ENCODE results near the gene SGPL1.
"Not testable (repeated sequence)": the region's sequence is repeated elsewhere in the genome, so short reads cannot be mapped to it uniquely, and the experiment has no call there.

SGPL1 gene, protein sequence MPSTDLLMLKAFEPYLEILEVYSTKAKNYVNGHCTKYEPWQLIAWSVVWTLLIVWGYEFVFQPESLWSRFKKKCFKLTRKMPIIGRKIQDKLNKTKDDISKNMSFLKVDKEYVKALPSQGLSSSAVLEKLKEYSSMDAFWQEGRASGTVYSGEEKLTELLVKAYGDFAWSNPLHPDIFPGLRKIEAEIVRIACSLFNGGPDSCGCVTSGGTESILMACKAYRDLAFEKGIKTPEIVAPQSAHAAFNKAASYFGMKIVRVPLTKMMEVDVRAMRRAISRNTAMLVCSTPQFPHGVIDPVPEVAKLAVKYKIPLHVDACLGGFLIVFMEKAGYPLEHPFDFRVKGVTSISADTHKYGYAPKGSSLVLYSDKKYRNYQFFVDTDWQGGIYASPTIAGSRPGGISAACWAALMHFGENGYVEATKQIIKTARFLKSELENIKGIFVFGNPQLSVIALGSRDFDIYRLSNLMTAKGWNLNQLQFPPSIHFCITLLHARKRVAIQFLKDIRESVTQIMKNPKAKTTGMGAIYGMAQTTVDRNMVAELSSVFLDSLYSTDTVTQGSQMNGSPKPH

DNA sequence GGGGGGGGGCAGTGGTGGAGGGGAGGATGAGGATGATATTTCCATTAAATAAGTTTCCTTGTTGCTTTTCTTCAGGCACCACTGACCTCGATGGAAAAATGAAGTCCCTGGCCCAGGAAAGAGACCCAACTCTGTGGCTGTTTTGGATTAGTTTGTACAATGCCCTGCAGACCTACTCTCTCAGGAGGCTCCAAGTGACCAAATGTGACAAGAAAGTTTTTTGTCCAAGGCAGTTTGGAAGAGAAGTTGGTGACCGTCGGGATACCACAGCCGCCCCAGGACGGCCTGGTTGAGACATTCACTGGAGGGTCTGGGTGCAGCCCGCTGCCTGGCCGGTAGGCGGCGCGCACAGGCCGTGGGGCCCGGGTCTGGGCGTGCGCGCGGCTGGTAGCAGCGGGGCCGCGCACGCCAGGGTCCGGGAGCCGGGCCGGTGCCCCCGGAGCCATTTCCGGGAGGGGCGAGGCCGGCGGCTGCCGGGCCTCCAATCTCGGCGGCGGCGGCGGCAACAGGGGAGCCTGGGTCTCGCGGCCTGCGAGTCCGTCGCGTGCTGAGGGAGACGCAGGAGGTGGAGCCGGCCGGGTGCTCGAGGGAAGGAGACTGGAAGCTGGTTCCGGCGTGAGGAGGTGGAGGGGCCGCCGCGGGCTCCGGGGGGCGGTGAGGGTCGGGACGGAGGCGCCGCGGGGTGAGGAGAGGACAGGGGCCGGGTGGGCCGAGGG, at the start of gene SGPL1:
Gene SGPL1 (plus strand): TSS at position 445 of the 716 bp plus-strand sequence. CDS start 906 bp downstream, outside the sequence.
- DNase-seq, result peak; percentile 47

DNA sequence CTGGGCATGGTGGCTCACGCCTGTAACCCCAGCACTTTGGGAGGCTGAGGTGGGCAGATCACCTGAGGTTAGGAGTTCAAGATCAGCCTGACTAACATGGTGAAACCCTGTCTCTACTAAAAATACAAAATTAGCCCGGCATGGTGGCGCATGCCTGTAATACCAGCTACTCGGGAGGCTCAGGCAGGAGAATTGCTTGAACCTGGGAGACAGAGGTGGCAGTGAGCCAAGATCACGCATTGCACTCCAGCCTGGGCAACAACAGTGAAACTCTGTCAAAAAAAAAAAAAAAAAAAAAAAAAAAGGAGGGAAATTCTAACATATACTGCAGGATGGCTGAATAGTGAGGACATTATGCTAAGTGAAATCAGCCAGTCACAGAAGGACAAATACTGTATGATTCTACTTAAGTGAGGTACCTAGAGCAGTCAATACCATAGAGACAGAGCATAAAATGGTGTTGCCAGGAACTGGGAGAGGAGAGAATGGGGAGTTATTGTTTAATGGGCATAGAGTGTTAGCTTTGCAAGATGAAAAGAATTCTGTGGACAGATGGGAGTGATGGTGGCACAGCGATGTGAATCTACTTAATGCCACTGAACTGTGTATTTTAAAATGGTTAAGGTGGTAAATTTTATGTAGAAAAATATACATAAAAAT, 47.6 kb upstream of the SGPL1 start:
- DNase-seq, result not testable (repeated sequence)

DNA sequence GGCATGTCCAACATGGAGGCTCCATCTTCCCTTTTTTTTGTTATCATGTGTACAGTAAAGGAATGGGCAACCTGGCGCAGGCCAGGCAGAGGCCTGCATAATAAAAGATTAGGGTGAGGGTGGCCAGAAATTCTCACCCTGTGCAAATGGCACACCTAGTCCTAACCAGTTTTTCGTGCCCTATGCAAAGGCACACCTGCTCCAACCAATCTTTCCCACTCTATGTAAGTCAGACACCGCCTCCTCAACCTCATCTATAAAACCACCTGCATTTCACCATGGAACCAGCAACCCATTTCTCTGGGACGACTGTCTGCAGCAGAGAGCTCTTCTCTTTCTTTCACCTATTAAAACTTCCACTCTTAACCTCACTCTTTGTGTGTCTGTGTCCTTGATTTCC, 46.6 kb upstream of the SGPL1 start:
- DNase-seq, result no peak

DNA sequence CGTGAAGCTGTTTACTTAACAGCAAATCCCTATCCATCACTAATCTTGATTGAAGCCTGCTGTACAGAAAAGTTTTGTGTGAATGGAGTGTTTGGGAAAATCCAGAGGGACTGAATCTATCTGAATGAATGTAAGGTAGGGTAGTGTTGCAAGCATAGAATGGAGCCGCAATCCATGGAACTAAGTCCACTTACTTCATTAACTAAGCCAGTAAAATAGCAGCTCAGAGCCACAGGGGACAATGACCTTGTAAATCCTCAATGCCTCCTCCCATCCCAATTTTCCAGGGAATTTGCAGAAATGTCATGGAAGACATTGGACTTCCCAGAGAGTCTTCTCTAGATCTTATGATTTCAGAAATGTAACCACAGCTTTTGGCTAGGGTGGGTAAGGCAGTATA, 45.7 kb upstream of the SGPL1 start:
- DNase-seq, result no peak

DNA sequence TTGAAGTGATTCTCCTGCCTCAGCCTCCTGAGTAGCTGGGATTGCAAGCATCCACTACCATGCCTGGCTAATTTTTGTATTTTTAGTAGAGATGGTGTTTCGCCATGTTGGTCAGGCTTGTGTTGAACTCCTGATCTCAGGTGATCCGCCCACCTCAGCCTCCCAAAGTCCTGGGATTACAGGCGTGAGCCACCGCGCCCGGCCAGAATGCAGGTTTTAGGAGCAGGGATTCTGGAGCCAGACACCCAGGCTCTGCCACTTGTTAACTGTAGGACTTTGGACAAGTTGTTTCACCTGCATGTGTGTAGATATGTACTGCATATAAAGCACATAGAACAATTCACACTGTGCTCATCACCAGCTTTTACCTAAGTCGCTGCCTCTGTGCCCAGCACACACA, 45.2 kb upstream of the SGPL1 start:
- DNase-seq, result not testable (repeated sequence)

DNA sequence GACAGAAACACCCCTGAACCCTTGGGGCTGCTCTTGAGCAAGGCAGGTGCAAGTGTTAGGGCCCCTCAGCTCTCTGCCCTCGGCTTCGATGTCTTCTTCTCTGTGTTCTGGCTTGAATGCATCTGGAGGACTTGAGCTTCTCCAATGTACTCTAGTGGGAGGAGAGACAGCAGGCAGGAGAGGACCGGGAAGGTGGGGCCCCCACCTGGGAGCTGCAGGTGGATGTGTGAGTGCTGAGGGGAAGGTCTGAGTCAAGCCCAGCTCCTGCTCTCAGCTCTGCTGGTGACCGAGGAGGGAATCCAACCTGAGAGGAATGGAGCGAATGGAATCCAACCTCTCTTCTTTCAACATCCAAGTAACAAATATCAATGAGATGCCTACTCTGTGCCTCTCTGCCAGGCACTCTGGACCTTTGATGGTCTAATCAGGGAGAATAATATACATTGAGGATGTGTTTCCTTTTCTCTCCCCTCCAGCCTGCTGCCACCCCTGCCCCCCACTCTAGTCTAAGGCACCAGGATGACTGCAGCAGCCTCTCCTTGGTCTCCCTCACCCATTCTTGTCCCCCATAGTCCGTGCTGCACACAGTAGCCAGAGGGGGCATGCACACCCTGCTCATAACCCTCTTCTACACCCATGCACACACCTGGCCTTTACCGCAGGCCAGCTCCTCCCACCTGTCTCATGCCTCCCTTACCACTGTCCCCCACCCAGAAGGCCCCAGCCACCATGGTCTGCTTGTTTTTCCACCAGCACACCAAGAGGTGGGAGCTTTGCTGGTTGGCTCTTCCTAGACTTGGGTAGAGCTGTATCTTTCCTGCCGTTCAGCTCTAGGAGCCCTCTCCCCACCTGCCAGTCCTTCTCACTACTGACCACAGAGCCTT, 44.2 kb upstream of the SGPL1 start:
- DNase-seq, result no peak

DNA sequence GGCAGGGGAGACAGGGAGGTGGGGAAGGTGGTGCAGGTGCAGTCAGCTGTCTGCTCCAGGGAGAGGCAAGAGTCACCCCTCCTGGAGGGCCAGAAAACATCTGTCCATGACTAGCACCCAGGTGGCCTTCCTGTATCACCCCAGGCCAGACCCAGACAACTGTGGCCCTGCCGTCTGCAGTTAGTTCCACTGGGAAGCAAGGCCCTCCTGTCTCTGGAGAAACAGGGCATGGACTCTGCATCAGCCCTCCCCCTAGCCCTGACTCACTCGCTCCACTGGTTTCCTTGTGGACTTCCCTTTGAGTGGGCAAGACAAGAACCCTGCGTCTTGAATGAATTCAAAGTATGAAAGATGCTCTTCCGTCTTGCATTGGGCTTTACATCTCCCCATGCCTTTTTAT, 43.1 kb upstream of the SGPL1 start:
- DNase-seq, result no peak

DNA sequence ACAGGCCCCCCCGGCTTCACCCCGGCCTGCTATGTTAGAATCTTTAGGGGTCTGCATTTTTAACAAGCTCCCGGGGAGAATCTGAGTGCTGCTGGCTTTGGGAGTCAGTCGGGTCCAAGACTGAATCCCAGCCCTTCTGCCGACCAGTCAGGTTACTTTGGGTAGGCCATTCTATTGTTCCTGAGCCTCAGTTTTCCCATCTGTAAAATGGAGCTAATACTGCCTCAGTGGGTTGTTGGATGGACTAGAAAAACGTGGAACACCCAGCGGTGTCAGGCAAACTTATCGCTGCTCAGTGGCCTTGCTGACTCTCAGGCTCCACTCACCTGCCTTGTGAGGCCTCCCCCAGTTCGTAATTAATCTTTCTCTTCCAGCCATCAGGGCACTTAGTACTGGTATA, 42.3 kb upstream of the SGPL1 start:
- no peak for DNase-seq

DNA sequence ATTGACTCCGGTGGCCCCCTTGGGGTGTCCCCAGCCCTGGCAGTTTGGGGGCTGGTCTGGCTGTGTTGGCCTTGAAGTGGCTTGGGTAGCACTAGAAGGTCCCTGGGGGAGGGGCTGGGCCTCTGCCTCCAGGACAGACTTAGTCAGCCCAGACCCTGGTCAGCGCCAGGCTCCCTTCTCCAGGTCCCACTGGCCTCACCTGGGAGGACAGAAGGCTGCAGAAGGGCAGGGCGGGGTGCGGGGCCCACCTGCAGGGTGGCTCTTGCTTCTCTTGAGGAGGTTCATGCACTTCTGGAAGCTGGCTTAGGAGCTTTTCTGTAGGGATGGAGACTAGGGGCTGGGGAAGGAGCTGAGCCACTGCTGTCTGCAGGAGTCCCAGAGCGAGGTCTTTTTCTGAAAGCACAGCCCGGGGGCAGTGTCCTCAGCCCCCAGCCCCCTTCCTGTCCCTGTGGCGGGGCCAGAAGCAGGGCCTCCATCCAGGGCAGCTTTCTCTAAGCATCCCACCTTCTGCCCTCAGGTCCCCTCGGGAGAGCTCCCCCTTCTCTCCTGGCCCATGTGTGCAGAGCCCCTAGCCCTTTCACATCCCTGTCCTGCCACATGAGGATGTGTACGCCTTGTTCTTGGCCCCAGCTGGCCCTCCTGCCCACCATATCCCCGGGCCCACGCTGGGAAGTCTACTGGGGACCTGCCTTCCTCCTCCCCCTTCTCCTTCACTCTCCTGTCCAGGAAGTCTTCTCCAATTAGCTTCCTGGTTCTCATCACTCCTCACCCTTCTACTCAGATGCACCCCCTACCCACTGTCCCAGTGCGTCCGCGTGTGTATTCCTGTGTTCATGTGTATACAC, 41.6 kb upstream of the SGPL1 start:
- DNase-seq, result no peak

DNA sequence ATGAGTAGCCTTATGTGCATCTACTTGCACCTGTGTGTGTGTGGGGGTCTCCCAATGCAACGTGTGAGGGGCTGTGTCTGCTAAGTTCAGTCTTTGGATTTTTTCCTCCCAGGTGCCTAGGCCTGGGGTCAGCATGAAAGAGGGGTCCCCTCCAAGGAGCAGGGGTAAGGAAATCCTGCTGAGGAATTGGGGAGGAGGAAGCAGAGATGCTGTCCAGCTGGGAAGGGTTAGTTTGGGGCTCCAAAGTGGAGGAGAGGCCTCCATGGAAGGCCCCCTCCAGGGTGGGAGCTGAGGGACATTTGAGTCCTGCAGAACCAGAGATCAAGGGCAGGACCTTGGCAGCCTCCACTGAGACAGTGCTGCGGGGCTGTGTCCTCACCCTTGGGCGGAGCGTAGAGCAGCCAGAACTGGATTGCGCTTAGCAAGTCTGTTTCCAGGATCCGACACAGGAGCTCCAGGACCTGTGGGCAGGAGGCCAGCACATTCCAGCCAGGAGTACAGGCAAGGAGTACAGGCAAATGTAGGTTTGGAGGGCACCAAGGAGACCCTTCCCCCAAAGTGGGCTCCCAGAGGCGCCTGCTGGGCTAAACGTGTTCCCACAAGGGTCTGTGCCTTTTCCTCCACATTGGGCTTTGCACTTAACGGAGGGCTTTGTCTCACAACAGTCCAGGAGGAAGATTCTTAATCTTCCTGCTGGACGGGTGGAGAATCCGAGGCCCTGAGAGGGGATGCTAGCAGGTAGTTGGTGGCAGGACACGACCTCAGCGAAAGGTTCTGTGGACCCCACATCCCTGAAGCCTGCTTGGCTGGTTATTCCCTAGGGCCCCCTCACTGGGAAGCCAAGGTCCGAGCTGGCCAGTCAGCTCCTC, 40.7 kb upstream of the SGPL1 start:
- no peak for DNase-seq

DNA sequence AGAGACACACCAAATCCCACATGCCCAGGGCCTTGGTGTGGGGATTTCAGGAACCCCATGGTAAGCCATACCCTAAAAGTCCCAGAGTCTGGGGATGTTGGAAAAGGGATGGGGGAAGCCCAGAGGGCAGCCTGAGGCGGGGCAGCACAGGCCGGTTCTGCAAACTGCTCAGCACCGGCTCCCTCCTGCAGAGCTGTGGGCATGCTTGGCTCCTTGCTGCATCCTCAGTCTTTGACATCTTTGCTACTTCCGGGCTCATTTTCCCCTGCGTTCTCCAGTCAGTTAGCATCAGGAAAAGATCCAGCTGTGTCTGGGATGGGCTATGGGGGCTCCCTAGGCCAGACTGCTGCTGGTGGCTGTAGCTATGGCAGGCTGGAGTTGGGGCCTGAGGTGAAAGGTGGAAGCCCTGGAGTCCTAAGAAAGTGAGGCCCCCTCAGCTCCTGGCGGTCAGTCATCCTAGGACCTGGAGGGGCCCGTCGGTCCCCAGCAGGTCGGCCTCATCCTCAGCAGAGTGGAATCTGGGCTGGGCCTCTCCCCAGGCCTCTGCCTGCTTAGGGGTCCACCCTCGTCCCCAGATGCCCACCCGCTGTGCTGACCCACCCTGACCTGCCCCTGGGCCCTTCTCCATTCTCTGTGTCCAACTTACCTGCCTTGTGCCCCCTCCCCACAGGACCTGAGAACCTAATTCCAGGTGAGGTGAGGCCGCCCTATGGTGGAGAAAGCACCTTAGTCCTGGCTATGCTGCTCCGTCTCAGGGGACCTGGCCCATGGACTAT, 39.9 kb upstream of the SGPL1 start:
- DNase-seq, result no peak

DNA sequence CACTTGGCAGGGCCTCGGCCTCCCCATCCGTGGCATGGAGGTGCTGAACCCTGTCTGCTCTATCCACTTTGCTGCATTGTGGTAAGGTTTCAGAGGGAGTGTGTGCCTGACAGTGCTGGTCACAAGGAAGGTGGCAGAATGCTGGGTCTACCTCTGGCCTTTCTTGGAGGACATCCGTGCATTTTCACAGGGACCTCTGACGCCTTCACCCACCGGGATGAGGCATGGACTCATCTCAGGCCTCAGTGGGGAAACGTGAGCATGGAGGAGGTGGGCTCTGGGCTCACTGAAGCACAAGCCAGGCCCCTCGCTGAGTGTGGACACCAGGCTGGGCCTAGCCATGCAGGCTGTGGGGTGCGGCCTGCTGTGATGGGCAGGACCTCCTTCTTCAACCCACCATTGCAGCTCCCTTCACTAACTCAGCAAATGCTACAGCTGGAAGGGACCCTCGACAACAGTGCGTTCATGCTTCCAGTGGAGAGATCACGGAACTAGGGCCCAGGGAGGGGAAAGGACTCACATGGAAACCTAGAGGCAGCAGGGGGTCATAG, 39.2 kb upstream of the SGPL1 start:
- DNase-seq, result no peak

DNA sequence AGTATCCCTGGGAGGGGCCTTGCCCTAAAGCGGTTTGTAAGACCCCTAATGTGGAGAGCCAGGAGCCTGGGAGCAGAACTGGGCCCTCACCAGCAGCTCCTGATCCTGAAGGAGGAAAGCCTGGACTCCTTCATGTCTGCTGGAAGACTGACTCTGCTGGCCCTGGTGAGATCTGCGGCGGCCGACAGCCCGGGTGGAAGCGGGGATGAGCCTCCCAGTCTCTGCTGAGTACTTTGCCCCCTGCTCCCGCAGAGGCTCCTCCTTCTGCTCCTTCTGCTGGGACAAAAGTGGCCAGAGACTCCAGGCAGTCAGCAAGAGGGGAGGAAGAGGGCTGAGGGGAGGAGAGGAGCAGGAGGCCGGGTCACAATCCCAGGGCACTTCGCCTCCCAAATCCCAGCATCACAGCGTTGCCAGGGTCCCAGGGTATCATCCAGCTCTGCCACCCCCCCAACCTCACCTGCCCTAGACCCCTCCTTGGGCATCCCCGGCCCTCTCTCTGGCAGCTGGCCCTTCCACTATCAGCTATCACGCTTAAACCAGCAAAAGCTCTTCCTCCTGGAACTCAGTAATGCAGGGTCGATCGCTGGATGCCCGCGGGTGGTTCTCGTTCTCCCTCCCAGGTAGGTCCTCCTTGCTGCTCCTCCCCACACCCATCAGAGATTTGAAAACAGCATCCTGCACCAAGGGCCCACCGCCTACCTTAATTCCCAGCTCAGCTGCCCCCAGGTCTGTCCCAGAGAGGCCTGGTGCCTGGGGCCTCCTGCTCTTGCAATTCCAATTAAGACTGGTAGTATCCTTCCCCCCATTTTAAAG, 38.5 kb upstream of the SGPL1 start:
- no peak for DNase-seq

DNA sequence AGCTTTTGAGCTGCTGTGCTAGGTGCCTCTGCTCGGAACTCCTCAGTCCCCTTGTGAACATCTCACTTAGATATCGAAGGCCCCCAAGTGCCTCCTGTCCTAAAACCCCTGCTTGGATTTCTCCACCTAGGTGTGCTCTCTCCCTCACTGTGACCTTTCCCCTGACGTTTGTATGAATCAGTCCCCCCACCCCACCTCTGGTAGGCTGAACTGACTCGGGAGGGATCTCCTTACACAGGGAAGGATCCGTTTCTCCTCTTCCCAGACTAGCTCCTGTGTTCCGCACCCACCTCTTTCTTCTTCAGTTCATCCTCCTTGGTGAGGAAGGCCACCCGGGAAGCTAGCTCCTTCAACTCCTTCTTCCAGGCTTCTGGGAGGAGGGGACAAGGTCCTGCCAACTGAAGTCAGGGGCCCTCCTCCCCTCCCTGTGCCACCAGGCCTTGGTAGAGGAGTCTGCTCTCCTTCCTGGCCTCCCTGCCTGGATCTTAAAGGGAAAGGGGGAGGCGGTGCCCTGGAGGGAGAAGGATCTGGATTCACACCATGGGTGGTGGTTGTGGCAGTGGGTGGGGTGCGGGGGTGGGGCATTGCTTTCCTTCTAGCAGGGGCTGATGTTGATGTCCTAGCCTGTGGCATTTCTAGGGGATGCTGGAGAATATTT, 37.4 kb upstream of the SGPL1 start:
- DNase-seq, result no peak

DNA sequence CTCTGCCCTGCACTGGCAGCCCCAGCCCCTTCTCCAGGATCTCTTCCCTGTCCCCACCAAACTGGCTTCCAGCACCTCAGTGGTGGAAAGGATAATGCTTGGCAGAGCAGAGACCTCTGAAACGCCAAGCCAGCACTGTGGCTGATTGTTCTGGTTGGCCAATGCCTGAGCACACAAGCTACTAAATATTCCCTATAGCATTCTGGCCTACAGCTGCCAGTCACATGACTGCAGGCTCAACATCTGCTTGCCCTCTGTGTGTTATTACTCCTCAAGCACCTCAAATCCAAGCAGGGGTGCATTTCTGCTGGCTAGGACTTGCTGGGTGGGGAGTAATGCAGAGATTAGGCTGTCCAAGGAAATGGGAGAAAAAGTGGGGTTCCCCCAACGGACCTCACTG, 36.7 kb upstream of the SGPL1 start:
- DNase-seq, result no peak

DNA sequence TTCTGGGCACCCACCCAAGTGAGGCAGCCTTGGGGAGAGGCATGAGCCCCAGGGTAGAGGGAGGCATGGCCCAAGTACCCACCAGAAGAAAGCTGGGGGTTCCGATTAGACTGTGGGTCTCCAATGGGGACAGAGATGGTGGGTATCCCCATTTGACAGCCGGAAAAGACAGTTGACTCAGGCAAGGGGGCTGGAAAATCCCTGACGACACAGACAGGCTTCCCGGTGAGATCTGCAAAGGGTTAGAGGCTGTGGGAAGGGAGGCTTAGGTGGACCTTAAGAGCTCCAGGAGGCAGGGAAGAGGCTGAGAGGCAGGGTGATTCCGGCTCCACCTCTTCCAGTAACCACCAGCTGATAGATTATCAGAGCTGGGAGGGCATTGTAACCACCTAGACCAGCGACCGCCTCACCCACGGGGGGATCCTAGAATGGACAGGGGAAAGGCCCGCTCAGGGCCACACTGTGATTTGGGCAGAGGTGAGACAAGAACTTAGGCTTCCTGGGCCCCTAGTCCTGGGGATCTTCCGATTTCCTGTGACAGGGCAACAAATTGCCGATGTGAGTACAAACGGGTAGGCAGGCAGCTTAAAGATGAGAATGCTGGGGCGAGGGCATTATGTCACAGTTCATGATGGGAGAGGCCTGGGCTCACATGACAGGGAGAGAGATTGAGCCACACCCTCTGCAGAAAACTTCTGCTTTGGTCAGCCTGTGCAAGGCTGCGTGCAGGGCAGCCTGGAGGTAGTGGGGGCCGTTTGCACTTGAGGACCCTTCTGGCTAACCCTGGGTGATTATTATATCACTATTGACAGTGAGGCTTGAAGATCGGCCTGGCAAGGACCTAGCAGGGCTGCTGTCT, 36.0 kb upstream of the SGPL1 start:
- no peak for DNase-seq

DNA sequence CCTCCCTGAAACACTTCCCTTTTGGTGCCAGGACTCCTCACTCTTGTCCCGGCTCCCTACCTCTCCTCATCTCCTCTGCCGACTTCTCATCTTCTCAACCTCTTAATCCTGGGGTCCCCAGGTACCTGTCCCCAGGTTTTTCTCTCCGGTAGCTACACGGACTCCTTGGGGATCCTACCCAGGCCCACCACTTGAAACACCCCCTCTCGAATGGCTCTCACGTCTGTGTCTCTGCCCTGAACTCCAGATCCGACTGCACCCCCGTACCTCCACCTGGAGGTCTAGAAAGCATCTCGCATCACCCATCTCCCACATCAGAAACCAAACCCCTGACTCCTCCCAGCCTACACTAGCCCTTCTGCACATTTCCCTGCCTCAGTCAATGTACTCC, 35.4 kb upstream of the SGPL1 start:
- DNase-seq, result no peak
